ENCODE results near the gene OSBPL6. TPM values are rescaled to one million over a fixed set of nuclear protein-coding genes. Genes with fewer than 3 reads are reported as not detected.

Gene OSBPL6
- total RNA-seq, 2 experiments from 2014 or later = 2.5 to 3.3 TPM

- Mint-ChIP-seq H3K9me3 (ENCODE audit: low read depth) (no peaks in the 10 kb centered on the region), H3K36me3 (ENCODE audit: low read depth) (no peaks in the 10 kb centered on the region), H3K4me3 (no peak overlapping the region), H3K27me3 (no peaks in the 10 kb centered on the region), H3K27ac (no peak overlapping the region), H3K4me1 (no peaks in the 10 kb centered on the region)
- no peak for DNase-seq
- ChIA-PET POLR2A (no interaction called here), CTCF (interaction anchor here (1.2 kb wide), 1 partner anchor 132 kb away, joined by 3 read pairs; no protein-coding TSS in a partner anchor)
- intact Hi-C loops (cut with DNase I, micrococcal nuclease) = no loop called here
- no peak for ATAC-seq
Observed at GRCh38 chr2:178265851-178266250, 71.5 kb downstream of the OSBPL6 start.

GRCh38 chr2:178266445-178266844 is 72.1 kb downstream of the OSBPL6 start:
- no peaks in the 10 kb centered on the region for H3K4me1 Mint-ChIP-seq
- no peak overlapping the region for H3K4me3 Mint-ChIP-seq
- H3K27ac Mint-ChIP-seq = no peak overlapping the region
- ChIA-PET CTCF (interaction anchor here (1.2 kb wide), 1 partner anchor 132 kb away, joined by 3 read pairs; no protein-coding TSS in a partner anchor), POLR2A (no interaction called here)
- no peaks in the 10 kb centered on the region for H3K9me3 Mint-ChIP-seq (ENCODE audit: low read depth)
- no peak for ATAC-seq
- intact Hi-C loops (cut with DNase I, micrococcal nuclease) = no loop called here
- no peaks in the 10 kb centered on the region for H3K36me3 Mint-ChIP-seq (ENCODE audit: low read depth)
- no peak for DNase-seq
- no peaks in the 10 kb centered on the region for H3K27me3 Mint-ChIP-seq

GRCh38 chr2:178267660-178268059 is 73.3 kb downstream of the OSBPL6 start:
- intact Hi-C loops (cut with DNase I, micrococcal nuclease) = no loop called here
- no peak for ATAC-seq
- Mint-ChIP-seq H3K27ac (no peak overlapping the region), H3K27me3 (no peaks in the 10 kb centered on the region), H3K9me3 (ENCODE audit: low read depth) (no peaks in the 10 kb centered on the region), H3K36me3 (ENCODE audit: low read depth) (no peaks in the 10 kb centered on the region), H3K4me3 (no peak overlapping the region), H3K4me1 (no peaks in the 10 kb centered on the region)
- ChIA-PET POLR2A (no interaction called here), CTCF (interaction anchor here (1.4 to 1.7 kb wide), 2 partner anchors 39 to 156 kb away, joined by 4 to 5 read pairs; partner anchors contain the start of gene RBM45)
- no peak for DNase-seq

GRCh38 chr2:178268435-178268834 is 74.1 kb downstream of the OSBPL6 start:
- POLR2A ChIA-PET = interaction anchor here (0.6 kb wide), 1 partner anchor 1171 kb away, joined by 3 read pairs; no protein-coding TSS in a partner anchor

GRCh38 chr2:178269438-178270224 is 75.3 kb downstream of the OSBPL6 start:
- ChIA-PET POLR2A (no interaction called here), CTCF (interaction anchor here (0.6 kb wide), 1 partner anchor 353 kb away, joined by 4 read pairs; no protein-coding TSS in a partner anchor)
- Mint-ChIP-seq H3K9me3 (ENCODE audit: low read depth) (no peaks in the 10 kb centered on the region), H3K4me1 (no peaks in the 10 kb centered on the region), H3K27ac (no peak overlapping the region), H3K4me3 (no peak overlapping the region), H3K27me3 (no peaks in the 10 kb centered on the region), H3K36me3 (ENCODE audit: low read depth) (no peaks in the 10 kb centered on the region)
- ATAC-seq (no peak), DNase-seq (no peak)
- intact Hi-C loops (cut with DNase I, micrococcal nuclease) = no loop called here

More at GRCh38 chr2:178268435-178268834, 74.1 kb downstream of the OSBPL6 start:
- Mint-ChIP-seq H3K9me3 (ENCODE audit: low read depth) (no peaks in the 10 kb centered on the region), H3K27ac (no peak overlapping the region), H3K4me3 (no peak overlapping the region), H3K36me3 (ENCODE audit: low read depth) (no peaks in the 10 kb centered on the region), H3K27me3 (no peaks in the 10 kb centered on the region), H3K4me1 (no peaks in the 10 kb centered on the region)
- CTCF ChIA-PET = interaction anchor here (0.6 to 1.7 kb wide), 3 partner anchors 12 to 351 kb away, joined by 3 to 4 read pairs (median 4); no protein-coding TSS in a partner anchor
- intact Hi-C loops (cut with DNase I, micrococcal nuclease) = no loop called here
- DNase-seq (no peak), ATAC-seq (no peak)

- ATAC-seq = no peak
- Mint-ChIP-seq H3K4me3 (no peak overlapping the region), H3K9me3 (ENCODE audit: low read depth) (no peaks in the 10 kb centered on the region), H3K4me1 (no peaks in the 10 kb centered on the region), H3K27ac (no peak overlapping the region), H3K36me3 (ENCODE audit: low read depth) (no peaks in the 10 kb centered on the region), H3K27me3 (no peaks in the 10 kb centered on the region)
- CTCF ChIA-PET = no interaction called here
- POLR2A ChIA-PET = interaction anchor here (0.7 kb wide), 1 partner anchor 10 kb away, joined by 4 read pairs; no protein-coding TSS in a partner anchor
- intact Hi-C loops (cut with DNase I, micrococcal nuclease) = no loop called here
- no peak for DNase-seq
Observed at GRCh38 chr2:178270338-178270737, 76.0 kb downstream of the OSBPL6 start.

- POLR2A ChIA-PET = no interaction called here
- no peak for ATAC-seq
- no peaks in the 10 kb centered on the region for H3K27me3 Mint-ChIP-seq
Observed at GRCh38 chr2:178271094-178271493, 76.8 kb downstream of the OSBPL6 start.

GRCh38 chr2:178271629-178272333 is 77.5 kb downstream of the OSBPL6 start:
- intact Hi-C loops (cut with DNase I, micrococcal nuclease) = no loop called here
- no peaks in the 10 kb centered on the region for H3K36me3 Mint-ChIP-seq (ENCODE audit: low read depth)
- ATAC-seq = no peak
- no peak overlapping the region for H3K27ac Mint-ChIP-seq
- ChIA-PET POLR2A (no interaction called here), CTCF (no interaction called here)
- no peaks in the 10 kb centered on the region for H3K9me3 Mint-ChIP-seq (ENCODE audit: low read depth)
- DNase-seq = no peak
- H3K27me3 Mint-ChIP-seq = no peaks in the 10 kb centered on the region
- H3K4me1 Mint-ChIP-seq = no peaks in the 10 kb centered on the region
- H3K4me3 Mint-ChIP-seq = no peak overlapping the region

More at GRCh38 chr2:178271094-178271493, 76.8 kb downstream of the OSBPL6 start:
- CTCF ChIA-PET = interaction anchor here (0.6 kb wide), 1 partner anchor 125 kb away, joined by 3 read pairs; no protein-coding TSS in a partner anchor
- no peak for DNase-seq
- H3K36me3 Mint-ChIP-seq (ENCODE audit: low read depth) = no peaks in the 10 kb centered on the region
- intact Hi-C loops (cut with DNase I, micrococcal nuclease) = no loop called here
- no peaks in the 10 kb centered on the region for H3K9me3 Mint-ChIP-seq (ENCODE audit: low read depth)
- no peak overlapping the region for H3K27ac Mint-ChIP-seq
- H3K4me3 Mint-ChIP-seq = no peak overlapping the region
- H3K4me1 Mint-ChIP-seq = no peaks in the 10 kb centered on the region

GRCh38 chr2:178273787-178274360 is 79.6 kb downstream of the OSBPL6 start:
- Mint-ChIP-seq H3K4me1 (no peaks in the 10 kb centered on the region), H3K27me3 (peaks cover 6% of the 10 kb centered on the region), H3K9me3 (ENCODE audit: low read depth) (no peaks in the 10 kb centered on the region), H3K36me3 (ENCODE audit: low read depth) (no peaks in the 10 kb centered on the region), H3K27ac (no peak overlapping the region), H3K4me3 (no peak overlapping the region)
- ChIA-PET POLR2A (no interaction called here), CTCF (interaction anchor here (0.6 to 1.8 kb wide), 3 partner anchors 11 to 123 kb away, joined by 3 to 6 read pairs (median 3); no protein-coding TSS in a partner anchor)
- ATAC-seq (no peak), DNase-seq (no peak)
- intact Hi-C loops (cut with DNase I, micrococcal nuclease) = no loop called here

GRCh38 chr2:178275600-178275999 is 81.3 kb downstream of the OSBPL6 start:
- DNase-seq (no peak), ATAC-seq (no peak)
- intact Hi-C loops (cut with DNase I, micrococcal nuclease) = no loop called here
- Mint-ChIP-seq H3K36me3 (ENCODE audit: low read depth) (no peaks in the 10 kb centered on the region), H3K4me1 (no peaks in the 10 kb centered on the region), H3K27me3 (peaks cover 6% of the 10 kb centered on the region), H3K4me3 (no peak overlapping the region), H3K9me3 (ENCODE audit: low read depth) (no peaks in the 10 kb centered on the region), H3K27ac (no peak overlapping the region)
- CTCF ChIA-PET = interaction anchor here (0.6 to 1.6 kb wide), 4 partner anchors 162 to 1223 kb away, joined by 3 to 5 read pairs (median 4); no protein-coding TSS in a partner anchor
- POLR2A ChIA-PET = no interaction called here

- H3K27ac Mint-ChIP-seq = no peak overlapping the region
- DNase-seq (no peak), ATAC-seq (no peak)
- no peaks in the 10 kb centered on the region for H3K9me3 Mint-ChIP-seq (ENCODE audit: low read depth)
- H3K4me1 Mint-ChIP-seq = no peaks in the 10 kb centered on the region
- H3K36me3 Mint-ChIP-seq (ENCODE audit: low read depth) = no peaks in the 10 kb centered on the region
- ChIA-PET POLR2A (no interaction called here), CTCF (no interaction called here)
- H3K27me3 Mint-ChIP-seq = peaks cover 6% of the 10 kb centered on the region
- no peak overlapping the region for H3K4me3 Mint-ChIP-seq
- intact Hi-C loops (cut with DNase I, micrococcal nuclease) = no loop called here
Observed at GRCh38 chr2:178277741-178278197, 83.5 kb downstream of the OSBPL6 start.
